ENCODE results near the gene ZNF697. TPM values are rescaled to one million over a fixed set of nuclear protein-coding genes. Genes with fewer than 3 reads are reported as not detected.

Gene ZNF697
- total and polyA plus RNA-seq, 10 of the 15 experiments (the other 5 are each of a cell fraction or from before 2014, with no cell fraction given): 0.48 to 5.9 (median 3.0) TPM

GRCh38 chr1:119680193-119680592 is 32.1 kb upstream of the ZNF697 start (continued):
- TF ChIP-seq, protein P1, sequence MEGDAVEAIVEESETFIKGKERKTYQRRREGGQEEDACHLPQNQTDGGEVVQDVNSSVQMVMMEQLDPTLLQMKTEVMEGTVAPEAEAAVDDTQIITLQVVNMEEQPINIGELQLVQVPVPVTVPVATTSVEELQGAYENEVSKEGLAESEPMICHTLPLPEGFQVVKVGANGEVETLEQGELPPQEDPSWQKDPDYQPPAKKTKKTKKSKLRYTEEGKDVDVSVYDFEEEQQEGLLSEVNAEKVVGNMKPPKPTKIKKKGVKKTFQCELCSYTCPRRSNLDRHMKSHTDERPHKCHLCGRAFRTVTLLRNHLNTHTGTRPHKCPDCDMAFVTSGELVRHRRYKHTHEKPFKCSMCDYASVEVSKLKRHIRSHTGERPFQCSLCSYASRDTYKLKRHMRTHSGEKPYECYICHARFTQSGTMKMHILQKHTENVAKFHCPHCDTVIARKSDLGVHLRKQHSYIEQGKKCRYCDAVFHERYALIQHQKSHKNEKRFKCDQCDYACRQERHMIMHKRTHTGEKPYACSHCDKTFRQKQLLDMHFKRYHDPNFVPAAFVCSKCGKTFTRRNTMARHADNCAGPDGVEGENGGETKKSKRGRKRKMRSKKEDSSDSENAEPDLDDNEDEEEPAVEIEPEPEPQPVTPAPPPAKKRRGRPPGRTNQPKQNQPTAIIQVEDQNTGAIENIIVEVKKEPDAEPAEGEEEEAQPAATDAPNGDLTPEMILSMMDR (IDR thresholded peaks at IDR 0.05 in 2 of 3, conservative IDR thresholded peaks at IDR 0.05 in 1 of 3; ENCODE audit: control insufficient read depth in 2 of 3, extremely low read depth in 1 of 3, insufficient read depth in 1 of 3, low read depth in 3 of 3, low read length in 3 of 3): no peak
- TF ChIP-seq EZH2 (IDR thresholded peaks at IDR 0.05; ENCODE audit: borderline replicate concordance, control insufficient read depth, low read depth, low read length): no peak
- TF ChIP-seq EGR1 (IDR thresholded peaks at IDR 0.05; ENCODE audit: borderline replicate concordance in 1 of 2, low read depth in 2 of 2, low read length in 2 of 2): no peak
- no peak for TF ChIP-seq SIX5 (IDR thresholded peaks at IDR 0.05; ENCODE audit: low read depth, low read length, severe bottlenecking)
- TF ChIP-seq PAX5 (IDR thresholded peaks at IDR 0.05; ENCODE audit: borderline replicate concordance, low read depth, low read length): no peak
- TF ChIP-seq MTA2 (IDR thresholded peaks at IDR 0.05; ENCODE audit: low read depth): no peak
- no peak for TF ChIP-seq HDAC6 (IDR thresholded peaks at IDR 0.05; ENCODE audit: unreplicated experiment)
- TF ChIP-seq CHD1 (IDR thresholded peaks at IDR 0.05; ENCODE audit: low read depth, low read length): no peak

DNA sequence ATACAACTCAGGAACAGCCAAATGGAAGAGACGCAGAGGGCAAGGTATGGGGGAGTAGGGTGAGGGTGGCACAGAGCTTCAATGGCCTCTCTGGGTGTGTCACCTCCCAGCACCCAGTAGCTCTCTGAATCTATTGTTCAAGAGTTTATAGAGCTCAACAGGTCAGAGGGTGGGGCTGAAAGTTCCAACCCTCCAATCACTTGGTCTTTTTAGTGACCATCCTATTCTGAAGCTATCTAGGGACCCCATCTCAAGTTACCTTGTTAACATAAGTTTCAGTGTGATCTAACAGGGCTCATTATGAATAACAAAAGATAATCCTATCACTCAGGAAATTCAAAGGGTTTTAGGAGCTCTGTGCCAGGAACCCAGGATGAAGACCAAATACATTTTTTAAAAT is 31.2 kb upstream of the ZNF697 start:
- RAD21 ChIA-PET (ENCODE audit: unreplicated experiment): interaction anchor here (1.0 to 1.9 kb wide), 2 partner anchors 68 to 73 kb away, joined by 3 to 4 read pairs; no protein-coding TSS in a partner anchor
- Histone ChIP-seq H3K4me3 (no peak overlapping the region), H3K36me3 (ENCODE audit: control insufficient read depth in 2 of 2, insufficient read depth in 2 of 2, low read length in 1 of 2) (no peaks in the 10 kb centered on the region), H3K27me3 (replicated peaks in 1 of 2; ENCODE audit: control insufficient read depth in 2 of 2, insufficient read depth in 2 of 2, low read length in 1 of 2) (no peaks in the 10 kb centered on the region; a peak in 1 of 4 replicates), H3K79me2 (ENCODE audit: control insufficient read depth, insufficient read depth, low read length) (no peaks in the 10 kb centered on the region), H3K9ac (ENCODE audit: control insufficient read depth, insufficient read depth, low read length) (no peak overlapping the region), H3K4me2 (ENCODE audit: control insufficient read depth, insufficient read depth) (no peak overlapping the region), H3K27ac (ENCODE audit: control insufficient read depth, insufficient read depth) (no peak overlapping the region), H3K4me1 (ENCODE audit: control insufficient read depth, insufficient read depth, low read length) (no peaks in the 10 kb centered on the region), H3K9me3 (replicated peaks; ENCODE audit: control insufficient read depth, insufficient read depth, low read length) (no peaks in the 10 kb centered on the region), H2AFZ (ENCODE audit: control insufficient read depth, low read depth, low read length) (no peak overlapping the region), H4K20me1 (ENCODE audit: control insufficient read depth, insufficient read depth) (no peaks in the 10 kb centered on the region)
- in situ Hi-C loops (cut with MboI) (loop anchor here (10.0 kb wide), 1 partner anchor 304 kb away; no protein-coding TSS in a partner anchor), intact Hi-C loops (cut with micrococcal nuclease; ENCODE audit: unreplicated experiment) (loop anchor here (5.0 kb wide), 1 partner anchor 63 kb away; no protein-coding TSS in a partner anchor)
- no TSS peak for BruUV-seq (replicated peaks)
- FAIRE-seq (no peak), ATAC-seq (no peak), DNase-seq (ENCODE audit: low read depth, low spot score) (no peak)
- SMC1A ChIA-PET (ENCODE audit: uncharacterized antibody, unreplicated experiment): interaction anchor here (1.2 kb wide), 2 partner anchors 17 to 86 kb away, joined by 3 read pairs; no protein-coding TSS in a partner anchor
- POLR2A ChIA-PET: no interaction called here
- WGBS (ENCODE audit: insufficient coverage, insufficient replicate concordance, low lambda C conversion rate, missing lambda C conversion rate): 58% methylated on average over 1 of the region's 1 CpG
- CTCF ChIA-PET: interaction anchor here (1.2 to 16.0 kb wide), 3 partner anchors 8 to 64 kb away, joined by 3 to 446 read pairs (median 188); no protein-coding TSS in a partner anchor
- no peak for TF ChIP-seq HDGF (IDR thresholded peaks at IDR 0.05)
- no peak for TF ChIP-seq ZBTB40 (IDR thresholded peaks at IDR 0.05; ENCODE audit: borderline replicate concordance)
- TF ChIP-seq, protein P2, sequence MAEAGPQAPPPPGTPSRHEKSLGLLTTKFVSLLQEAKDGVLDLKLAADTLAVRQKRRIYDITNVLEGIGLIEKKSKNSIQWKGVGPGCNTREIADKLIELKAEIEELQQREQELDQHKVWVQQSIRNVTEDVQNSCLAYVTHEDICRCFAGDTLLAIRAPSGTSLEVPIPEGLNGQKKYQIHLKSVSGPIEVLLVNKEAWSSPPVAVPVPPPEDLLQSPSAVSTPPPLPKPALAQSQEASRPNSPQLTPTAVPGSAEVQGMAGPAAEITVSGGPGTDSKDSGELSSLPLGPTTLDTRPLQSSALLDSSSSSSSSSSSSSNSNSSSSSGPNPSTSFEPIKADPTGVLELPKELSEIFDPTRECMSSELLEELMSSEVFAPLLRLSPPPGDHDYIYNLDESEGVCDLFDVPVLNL (IDR thresholded peaks at IDR 0.05; ENCODE audit: low read depth, low read length): no peak
- TF ChIP-seq ZSCAN29 (IDR thresholded peaks at IDR 0.05): no peak
- no peak for TF ChIP-seq ZNF274 (IDR thresholded peaks at IDR 0.05; ENCODE audit: insufficient read depth, insufficient read length)
- no peak for TF ChIP-seq RB1 (IDR thresholded peaks at IDR 0.05; ENCODE audit: borderline replicate concordance)
- no peak for TF ChIP-seq NBN (IDR thresholded peaks at IDR 0.05)
- no peak for TF ChIP-seq MYC (IDR thresholded peaks at IDR 0.05; ENCODE audit: insufficient read depth, insufficient read length, insufficient replicate concordance, low read length, severe bottlenecking)

All from GM12878 (cell line).